Loucy (cell line): ENCODE measurements around the gene TAGAP.
A peak's percentile ranks its signal among the peaks of the same experiment; 100 is the strongest.

ENCODE experiments used
- H2AFZ ChIP-seq: fragments of 200-600 bp; sonication (generic); 2 replicates; pipeline ENCODE4 v1.6.0; 2016; ENCODE audit warnings: antibody characterized with exemption, mild to moderate bottlenecking, low read length, moderate library complexity
- H3F3A ChIP-seq: fragments of 200-600 bp; 2 replicates; pipeline ENCODE4 v1.6.0; 2016; ENCODE audit warnings: antibody characterized with exemption, low read depth, mild to moderate bottlenecking
- H3K27me3 ChIP-seq: fragments of 200-600 bp; sonication (generic); 2 replicates; pipeline ENCODE4 v1.6.1; 2014; ENCODE audit warnings: low read length, mild to moderate bottlenecking; ENCODE audit not compliant: insufficient read depth, poor library complexity, severe bottlenecking
- H3K36me3 ChIP-seq: fragments of 200-600 bp; sonication (generic); 2 replicates; pipeline ENCODE4 v1.6.1; 2016; ENCODE audit warnings: low read length; ENCODE audit not compliant: insufficient read depth
- H3K4me1 ChIP-seq: fragments of 200-600 bp; sonication (generic); 2 replicates; pipeline ENCODE4 v1.5.1; 2014; ENCODE audit warnings: low read length, mild to moderate bottlenecking; ENCODE audit not compliant: insufficient read depth, poor library complexity, severe bottlenecking
- H3K4me2 ChIP-seq: fragments of 200-600 bp; sonication (generic); 2 replicates; pipeline ENCODE4 v1.6.0; 2014; ENCODE audit warnings: antibody characterized with exemption, low read length, low read depth, mild to moderate bottlenecking; ENCODE audit not compliant: poor library complexity, severe bottlenecking
- H3K4me3 ChIP-seq: fragments of 200-600 bp; sonication (generic); 2 replicates; pipeline ENCODE4 v1.5.1; 2014; ENCODE audit warnings: low read length, mild to moderate bottlenecking, mixed read lengths; ENCODE audit not compliant: poor library complexity, severe bottlenecking
- H3K79me2 ChIP-seq: fragments of 200-600 bp; sonication (generic); 2 replicates; pipeline ENCODE4 v1.6.1; 2014; ENCODE audit warnings: low read length; ENCODE audit not compliant: insufficient read depth
- H3K9ac ChIP-seq: fragments of 200-600 bp; sonication (generic); 2 replicates; pipeline ENCODE4 v1.6.0; 2014; ENCODE audit warnings: mild to moderate bottlenecking, low read depth, low read length, moderate library complexity; ENCODE audit not compliant: poor library complexity, severe bottlenecking
- H3K9me2 ChIP-seq: fragments of 200-600 bp; sonication (generic); replicated peaks from 2 replicates; pipeline ENCODE4 v1.6.1; 2016; ENCODE audit warnings: low read depth, low read length, mixed read lengths
- H3K9me3 ChIP-seq: fragments of 200-600 bp; sonication (generic); 2 replicates; pipeline ENCODE4 v1.6.1; 2014; ENCODE audit warnings: mild to moderate bottlenecking, antibody characterized with exemption, low read length, low read depth; ENCODE audit not compliant: insufficient read depth
- H4K20me1 ChIP-seq: fragments of 200-600 bp; sonication (generic); 2 replicates; pipeline ENCODE4 v1.6.0; 2014; ENCODE audit warnings: antibody characterized with exemption, low read length, mild to moderate bottlenecking; ENCODE audit not compliant: insufficient read depth, poor library complexity, severe bottlenecking
- CTCF ChIP-seq: fragments of 200-600 bp; sonication (generic); conservative IDR thresholded peaks from 2 replicates; pipeline ENCODE4 v1.5.1; 2014; ENCODE audit warnings: mild to moderate bottlenecking, antibody characterized with exemption, low read length
- EZH2phosphoT487 ChIP-seq: fragments of 200-600 bp; IDR thresholded peaks from 2 replicates; pipeline ENCODE4 v1.6.1; 2018; ENCODE audit warnings: antibody characterized with exemption, mild to moderate bottlenecking, moderate library complexity, borderline replicate concordance

TAGAP gene

GRCh38 chr6:159059141-159059540, 14.3 kb upstream of the TAGAP start:
- Histone ChIP-seq H3K4me1 (peaks cover 45% of the 10 kb centered on the region), H3K9me2 (no peaks in the 10 kb centered on the region), H4K20me1 (no peaks in the 10 kb centered on the region), H3K4me3 (no peak overlapping the region), H3K4me2 (no peak overlapping the region), H3F3A (no peaks in the 10 kb centered on the region), H2AFZ (no peak overlapping the region), H3K27me3 (no peaks in the 10 kb centered on the region), H3K9me3 (no peaks in the 10 kb centered on the region), H3K9ac (no peak overlapping the region), H3K79me2 (no peaks in the 10 kb centered on the region), H3K36me3 (no peaks in the 10 kb centered on the region)
- TF ChIP-seq CTCF (no peak), EZH2phosphoT487 (no peak)

GRCh38 chr6:159056899-159057298, 12.1 kb upstream of the TAGAP start:
- Histone ChIP-seq H3K79me2 (no peaks in the 10 kb centered on the region), H3K9me2 (no peaks in the 10 kb centered on the region), H3F3A (no peaks in the 10 kb centered on the region), H4K20me1 (no peaks in the 10 kb centered on the region), H3K9ac (no peak overlapping the region), H3K4me2 (no peak overlapping the region), H3K27me3 (no peaks in the 10 kb centered on the region), H3K4me1 (peaks cover 38% of the 10 kb centered on the region), H2AFZ (no peak overlapping the region), H3K9me3 (no peaks in the 10 kb centered on the region), H3K4me3 (no peak overlapping the region), H3K36me3 (no peaks in the 10 kb centered on the region)
- TF ChIP-seq EZH2phosphoT487 (no peak), CTCF (no peak)

GRCh38 chr6:159056432-159056831, 11.6 kb upstream of the TAGAP start:
- H3K4me1 ChIP-seq: peaks cover 36% of the 10 kb centered on the region
- no peak overlapping the region for H3K9ac ChIP-seq
- no peaks in the 10 kb centered on the region for H3K9me2 ChIP-seq
- TF ChIP-seq CTCF: no peak
- TF ChIP-seq EZH2phosphoT487: no peak
- peak overlapping the region; percentile 69 for H2AFZ ChIP-seq
- no peaks in the 10 kb centered on the region for H3K36me3 ChIP-seq
- no peaks in the 10 kb centered on the region for H3F3A ChIP-seq
- no peaks in the 10 kb centered on the region for H3K9me3 ChIP-seq
- no peaks in the 10 kb centered on the region for H3K27me3 ChIP-seq
- no peaks in the 10 kb centered on the region for H4K20me1 ChIP-seq
- peak overlapping the region; percentile 51 for H3K4me2 ChIP-seq
- no peak overlapping the region for H3K4me3 ChIP-seq
- no peaks in the 10 kb centered on the region for H3K79me2 ChIP-seq
